DND-41 (cell line): ENCODE measurements around the gene GAS7.

ENCODE experiments used
- EZH2 ChIP-seq: IDR thresholded peaks from 3 replicates; pipeline ENCODE4 v1.6.1; 2012; ENCODE audit warnings: borderline replicate concordance, low read depth, mild to moderate bottlenecking, moderate library complexity, low read length, inconsistent platforms; ENCODE audit not compliant: severe bottlenecking
- TF ChIP-seq, protein P1 (sequence below): IDR thresholded peaks from 2 replicates; pipeline ENCODE4 v1.5.1; 2012; ENCODE audit warnings: borderline replicate concordance, low read length, moderate library complexity, mild to moderate bottlenecking; ENCODE audit not compliant: poor library complexity, severe bottlenecking; ENCODE audit errors: extremely low read depth

DNA sequence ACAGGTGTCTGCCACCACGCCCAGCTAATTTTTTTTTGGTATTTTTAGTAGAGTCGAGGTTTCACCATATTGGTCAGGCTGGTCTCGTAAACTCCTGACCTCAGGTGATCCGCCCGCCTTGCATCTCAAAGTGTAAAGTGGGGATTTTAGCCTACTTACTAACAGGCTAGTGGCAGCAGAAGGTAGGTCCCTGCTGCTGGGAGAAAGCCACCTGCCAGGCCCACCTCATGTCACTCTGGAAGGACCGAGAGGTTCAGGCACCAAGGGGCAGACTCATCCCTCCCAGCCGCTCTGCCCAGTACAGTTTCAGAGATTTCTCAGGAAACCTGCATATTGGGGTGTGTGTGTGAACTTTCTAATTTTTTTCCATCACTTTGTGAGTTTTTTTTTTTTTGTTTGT is 291.3 kb downstream of the GAS7 start:
- TF ChIP-seq, protein P1, sequence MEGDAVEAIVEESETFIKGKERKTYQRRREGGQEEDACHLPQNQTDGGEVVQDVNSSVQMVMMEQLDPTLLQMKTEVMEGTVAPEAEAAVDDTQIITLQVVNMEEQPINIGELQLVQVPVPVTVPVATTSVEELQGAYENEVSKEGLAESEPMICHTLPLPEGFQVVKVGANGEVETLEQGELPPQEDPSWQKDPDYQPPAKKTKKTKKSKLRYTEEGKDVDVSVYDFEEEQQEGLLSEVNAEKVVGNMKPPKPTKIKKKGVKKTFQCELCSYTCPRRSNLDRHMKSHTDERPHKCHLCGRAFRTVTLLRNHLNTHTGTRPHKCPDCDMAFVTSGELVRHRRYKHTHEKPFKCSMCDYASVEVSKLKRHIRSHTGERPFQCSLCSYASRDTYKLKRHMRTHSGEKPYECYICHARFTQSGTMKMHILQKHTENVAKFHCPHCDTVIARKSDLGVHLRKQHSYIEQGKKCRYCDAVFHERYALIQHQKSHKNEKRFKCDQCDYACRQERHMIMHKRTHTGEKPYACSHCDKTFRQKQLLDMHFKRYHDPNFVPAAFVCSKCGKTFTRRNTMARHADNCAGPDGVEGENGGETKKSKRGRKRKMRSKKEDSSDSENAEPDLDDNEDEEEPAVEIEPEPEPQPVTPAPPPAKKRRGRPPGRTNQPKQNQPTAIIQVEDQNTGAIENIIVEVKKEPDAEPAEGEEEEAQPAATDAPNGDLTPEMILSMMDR = no peak
- no peak for TF ChIP-seq EZH2
